Skin of body (tissue), 2 donors: ENCODE data around the gene ZCCHC3. TPM values are rescaled to one million over a fixed set of nuclear protein-coding genes. Genes with fewer than 3 reads are reported as not detected.
A peak's percentile ranks its signal among the peaks of the same experiment; 100 is the strongest.

ENCODE experiments used
- DNase-seq: peaks from one replicate; lab custom pipeline; 2025; lab: John Stamatoyannopoulos, UW
- total RNA-seq: library from RNA; depleted of rRNA; stranded (reverse); fragments of >200 nt; gene quantifications from one replicate; pipeline ENCODE4 v1.2.3, GENCODE V29; 2014

Gene ZCCHC3
- total RNA-seq, 1 donor from 2014 or later, result 20.7 TPM

DNA sequence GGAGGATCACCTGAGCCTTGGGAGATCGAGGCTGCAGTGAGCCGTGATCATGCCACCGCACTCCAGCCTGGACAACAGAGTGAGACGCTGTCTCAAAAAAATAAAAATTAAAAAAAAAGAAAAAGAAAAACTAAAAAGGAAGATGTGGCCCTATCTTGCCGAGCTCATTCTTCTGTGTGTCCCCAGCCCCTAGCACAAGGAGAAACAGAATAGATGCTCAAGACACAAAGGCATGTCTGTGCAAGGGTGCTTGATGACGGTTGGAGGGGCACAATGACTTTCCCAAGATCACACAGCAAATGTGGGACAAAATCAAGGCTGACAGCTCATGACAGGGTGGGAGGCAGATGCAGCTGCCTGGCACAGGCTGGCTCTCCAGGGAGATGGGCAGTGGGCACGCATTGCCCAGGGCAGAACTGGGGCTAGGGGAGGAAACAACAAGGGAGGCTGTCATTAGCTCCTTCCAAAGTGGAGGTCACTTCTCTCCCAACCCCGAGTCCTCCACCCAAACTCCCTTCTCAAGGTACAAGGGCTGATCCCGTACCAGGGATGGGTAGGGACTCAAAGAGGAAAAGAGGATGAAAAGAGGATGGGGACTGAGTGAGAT, 48.8 kb downstream of the ZCCHC3 start:
- DNase-seq, result no peak

GRCh38 chr20:346640-347316, 49.4 kb downstream of the ZCCHC3 start, which contains the start of gene NRSN2:
Gene NRSN2 (plus strand): TSS chr20:347111. CDS start chr20:349644, 2,533 bp downstream.
- DNase-seq, result peak; percentile 31

DNA sequence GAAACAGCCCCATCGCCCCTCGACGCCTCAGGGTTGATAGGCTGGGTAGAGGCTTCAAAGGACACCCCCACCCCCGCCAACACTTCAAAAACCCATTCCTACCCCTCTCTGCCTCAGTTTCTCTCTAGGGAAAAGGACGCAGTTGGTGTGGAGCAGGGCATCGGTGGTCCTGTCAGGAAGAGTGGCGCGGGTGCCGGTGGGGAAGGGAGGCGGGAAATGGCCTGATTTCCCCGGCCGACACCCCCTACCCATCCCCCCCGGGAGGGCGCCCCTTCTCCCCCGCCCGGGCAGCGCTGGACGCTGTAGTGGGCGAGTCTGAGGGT, 49.9 kb downstream of the ZCCHC3 start:
- DNase-seq, result no peak

DNA sequence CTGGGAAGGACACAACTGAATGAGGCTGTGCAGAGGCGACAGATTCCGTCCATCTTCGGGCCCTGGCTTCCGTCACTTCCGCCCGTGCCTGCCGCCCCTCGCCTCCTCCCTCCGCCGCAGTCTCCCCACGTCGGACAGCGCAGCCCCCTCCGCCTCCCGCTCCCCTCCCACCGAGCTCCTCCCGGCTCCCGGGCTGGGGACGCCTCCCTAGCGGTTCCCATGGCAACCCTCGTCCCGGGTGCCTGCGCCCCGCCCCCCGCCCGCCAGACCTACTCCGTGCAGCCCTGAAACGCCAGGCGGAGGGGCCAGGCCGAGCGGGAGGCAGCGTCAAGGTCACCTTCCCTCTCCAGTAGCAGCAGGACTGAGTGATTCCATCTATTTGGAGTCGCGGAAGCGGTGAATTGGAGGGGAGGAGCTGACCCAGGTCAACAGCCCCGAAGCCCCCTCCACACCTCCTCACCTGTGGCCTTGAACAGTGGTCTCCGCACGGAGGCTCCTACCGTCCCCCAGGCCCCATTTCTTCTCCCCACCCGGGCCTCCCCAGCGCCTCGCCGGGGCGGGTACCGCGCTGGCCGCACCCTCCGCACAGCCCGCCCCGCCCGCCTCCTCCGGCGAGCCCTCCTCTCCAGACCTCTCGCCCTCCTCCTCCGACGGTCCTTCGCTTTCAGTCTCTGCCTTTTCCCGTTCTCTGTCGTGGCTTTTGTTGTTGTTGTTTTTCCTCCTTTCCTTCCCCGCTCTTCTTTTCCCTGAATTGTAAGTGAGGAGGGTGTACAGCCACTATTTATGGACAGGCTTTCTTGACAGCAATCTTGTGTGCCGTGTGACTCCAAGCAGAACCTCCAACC, 50.5 kb downstream of the ZCCHC3 start:
- DNase-seq, result peak; percentile 94

DNA sequence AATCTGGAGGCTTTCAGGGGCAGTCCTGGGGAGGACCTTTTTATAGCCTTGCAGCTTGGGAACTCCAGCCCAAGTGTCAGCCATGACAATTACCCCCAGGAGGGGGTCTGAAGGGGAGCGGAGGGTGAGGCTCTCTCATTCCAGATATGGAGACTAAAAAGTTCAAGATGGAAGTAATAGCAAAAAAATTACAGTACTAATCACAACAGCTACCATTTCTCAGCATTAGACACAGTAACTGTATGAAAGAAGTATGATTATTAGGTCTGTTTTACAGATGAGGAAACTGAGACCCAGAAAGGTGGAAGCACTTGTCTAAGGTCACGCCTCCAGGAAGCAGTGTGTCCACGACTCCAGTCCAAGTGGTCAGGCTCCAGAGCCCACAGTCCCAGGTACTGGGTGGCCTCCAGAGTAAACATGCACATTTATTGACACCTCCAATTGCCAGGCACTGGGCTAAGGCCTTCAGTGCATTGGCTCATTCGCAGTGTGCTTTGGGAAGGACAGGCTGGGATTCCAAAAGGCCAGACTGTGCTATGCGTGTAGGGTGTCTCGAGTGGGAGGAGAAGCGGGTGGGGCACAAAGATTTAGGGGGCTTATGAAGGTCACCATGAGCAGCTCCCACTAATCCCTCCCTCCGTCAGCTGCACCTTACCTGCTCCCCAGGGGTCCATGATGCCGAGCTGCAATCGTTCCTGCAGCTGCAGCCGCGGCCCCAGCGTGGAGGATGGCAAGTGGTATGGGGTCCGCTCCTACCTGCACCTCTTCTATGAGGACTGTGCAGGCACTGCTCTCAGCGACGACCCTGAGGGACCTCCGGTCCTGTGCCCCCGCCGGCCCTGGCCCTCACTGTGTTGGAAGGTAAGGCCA, 51.8 kb downstream of the ZCCHC3 start:
- no peak for DNase-seq

Other genes with a start within 250 kb of the ZCCHC3 start
- gene DEFB125, start 209.9 kb upstream of the ZCCHC3 start, total RNA-seq, result not detected
- gene DEFB126, start 155.0 kb upstream of the ZCCHC3 start, total RNA-seq, result not detected
- not detected for gene DEFB127, start 140.1 kb upstream of the ZCCHC3 start, total RNA-seq
- gene DEFB128, start 107.9 kb upstream of the ZCCHC3 start, total RNA-seq, result not detected
- not detected for gene DEFB129, start 70.3 kb upstream of the ZCCHC3 start, total RNA-seq
- not detected for gene DEFB132, start 39.8 kb upstream of the ZCCHC3 start, total RNA-seq
- 4.6 TPM for gene C20orf96, start 6.8 kb upstream of the ZCCHC3 start, total RNA-seq
- 3.6 TPM for gene SOX12, start 28.0 kb downstream of the ZCCHC3 start, total RNA-seq
- 7.0 TPM for gene NRSN2, start 49.5 kb downstream of the ZCCHC3 start, total RNA-seq
- gene TRIB3, start 83.2 kb downstream of the ZCCHC3 start, total RNA-seq, result 3.7 TPM
- gene RBCK1, start 110.7 kb downstream of the ZCCHC3 start, total RNA-seq, result 34.0 TPM
- gene TBC1D20, start 165.0 kb downstream of the ZCCHC3 start, total RNA-seq, result 22.9 TPM
- gene CSNK2A1, start 246.2 kb downstream of the ZCCHC3 start, total RNA-seq, result 123 TPM